ENCODE data around the gene B9D1. TPM values are rescaled to one million over a fixed set of nuclear protein-coding genes. Genes with fewer than 3 reads are reported as not detected.

B9D1 gene
- total RNA-seq, 2 experiments from 2014 or later, result 21.1 to 38.1 TPM

GRCh38 chr17:19345067-19345460 lies 17.5 kb downstream of the B9D1 start:
- Histone ChIP-seq H3K4me1 (ENCODE audit: insufficient read depth, low read length, poor library complexity, severe bottlenecking) (peaks cover 13% of the 10 kb centered on the region), H3K27ac (ENCODE audit: low read depth, low read length, poor library complexity, severe bottlenecking) (no peak overlapping the region), H4K20me1 (ENCODE audit: insufficient read depth, low read length) (no peaks in the 10 kb centered on the region), H3K9me2 (ENCODE audit: insufficient read depth, low read length) (no peaks in the 10 kb centered on the region), H3K4me2 (ENCODE audit: low read length) (no peak overlapping the region), H3K79me2 (ENCODE audit: insufficient read depth, low read depth, low read length) (no peaks in the 10 kb centered on the region), H3K9me3 (ENCODE audit: low read length) (no peaks in the 10 kb centered on the region), H3K36me3 (ENCODE audit: insufficient read depth, low read length) (no peaks in the 10 kb centered on the region), H3K4me3 (ENCODE audit: low read depth, low read length, poor library complexity, severe bottlenecking) (no peak overlapping the region), H2AFZ (ENCODE audit: low read length) (no peak overlapping the region)
- BruUV-seq (replicated peaks), result no TSS peak
- TF ChIP-seq EZH2phosphoT487 (IDR thresholded peaks at IDR 0.05; ENCODE audit: borderline replicate concordance, low read depth, low read length), result no peak
- TF ChIP-seq CTCF (conservative IDR thresholded peaks at IDR 0.05; ENCODE audit: low read length), result no peak
- POLR2A ChIA-PET, result no interaction called here
- DNase-seq (ENCODE audit: low spot score), result no peak
- intact Hi-C loops (cut with micrococcal nuclease; ENCODE audit: unreplicated experiment), result no loop called here
- CTCF ChIA-PET (ENCODE audit: unreplicated experiment), result no interaction called here

- no peak for TF ChIP-seq EZH2phosphoT487 (IDR thresholded peaks at IDR 0.05; ENCODE audit: borderline replicate concordance, low read depth, low read length)
- no peak for TF ChIP-seq CTCF (conservative IDR thresholded peaks at IDR 0.05; ENCODE audit: low read length)
- ChIA-PET CTCF (ENCODE audit: unreplicated experiment) (no interaction called here), POLR2A (no interaction called here)
- Histone ChIP-seq H3K9me3 (ENCODE audit: low read length) (no peaks in the 10 kb centered on the region), H4K20me1 (ENCODE audit: insufficient read depth, low read length) (no peaks in the 10 kb centered on the region), H2AFZ (ENCODE audit: low read length) (no peak overlapping the region), H3K4me3 (ENCODE audit: low read depth, low read length, poor library complexity, severe bottlenecking) (no peak overlapping the region), H3K9me2 (ENCODE audit: insufficient read depth, low read length) (no peaks in the 10 kb centered on the region), H3K4me1 (ENCODE audit: insufficient read depth, low read length, poor library complexity, severe bottlenecking) (peaks cover 13% of the 10 kb centered on the region), H3K79me2 (ENCODE audit: insufficient read depth, low read depth, low read length) (no peaks in the 10 kb centered on the region), H3K27ac (ENCODE audit: low read depth, low read length, poor library complexity, severe bottlenecking) (no peak overlapping the region), H3K4me2 (ENCODE audit: low read length) (no peak overlapping the region), H3K36me3 (ENCODE audit: insufficient read depth, low read length) (no peaks in the 10 kb centered on the region)
- intact Hi-C loops (cut with micrococcal nuclease; ENCODE audit: unreplicated experiment), result no loop called here
- no TSS peak for BruUV-seq (replicated peaks)
- no peak for DNase-seq (ENCODE audit: low spot score)
These were observed 18.0 kb downstream of the B9D1 start for GRCh38 chr17:19344311-19345066.

- ChIA-PET CTCF (ENCODE audit: unreplicated experiment) (no interaction called here), POLR2A (no interaction called here)
- Histone ChIP-seq H3K9me2 (ENCODE audit: insufficient read depth, low read length) (no peaks in the 10 kb centered on the region), H3K36me3 (ENCODE audit: insufficient read depth, low read length) (no peaks in the 10 kb centered on the region), H3K4me1 (ENCODE audit: insufficient read depth, low read length, poor library complexity, severe bottlenecking) (peaks cover 13% of the 10 kb centered on the region), H2AFZ (ENCODE audit: low read length) (no peak overlapping the region), H3K9me3 (ENCODE audit: low read length) (no peaks in the 10 kb centered on the region), H3K79me2 (ENCODE audit: insufficient read depth, low read depth, low read length) (no peaks in the 10 kb centered on the region), H4K20me1 (ENCODE audit: insufficient read depth, low read length) (no peaks in the 10 kb centered on the region), H3K4me2 (ENCODE audit: low read length) (no peak overlapping the region), H3K27ac (ENCODE audit: low read depth, low read length, poor library complexity, severe bottlenecking) (no peak overlapping the region), H3K4me3 (ENCODE audit: low read depth, low read length, poor library complexity, severe bottlenecking) (no peak overlapping the region)
- DNase-seq (ENCODE audit: low spot score), result no peak
- intact Hi-C loops (cut with micrococcal nuclease; ENCODE audit: unreplicated experiment), result no loop called here
- TF ChIP-seq EZH2phosphoT487 (IDR thresholded peaks at IDR 0.05; ENCODE audit: borderline replicate concordance, low read depth, low read length) (no peak), CTCF (conservative IDR thresholded peaks at IDR 0.05; ENCODE audit: low read length) (no peak)
- BruUV-seq (replicated peaks), result no TSS peak
These were observed 18.8 kb downstream of the B9D1 start for GRCh38 chr17:19343671-19344151.

Measured in OCI-LY7 (cell line).